AG04449 (cell line): Measurements from ENCODE around the gene KLRD1.
"Not testable (repeated sequence)": the region's sequence is repeated elsewhere in the genome, so short reads cannot be mapped to it uniquely, and the experiment has no call there.

Source experiments
- CTCF ChIA-PET: fragments of 350-600 bp; formaldehyde crosslinking; extraction: SDS; loops from one replicate; lab custom pipeline; 2021; ENCODE audit warnings: antibody characterized with exemption; lab: Yijun Ruan, JAX
- POLR2A ChIA-PET: fragments of 400-600, 350-600 bp; formaldehyde crosslinking; extraction: SDS; loops from one replicate; lab custom pipeline; 2020; ENCODE audit warnings: antibody characterized with exemption, inconsistent platforms; lab: Yijun Ruan, JAX
- DNase-seq: peaks from one replicate; pipeline ENCODE4 v3.0.0-alpha.2; 2010; ENCODE audit warnings: low read depth, low spot score
- H3K4me3 ChIP-seq: 2 replicates; pipeline ENCODE4 v1.5.1; 2011; ENCODE audit warnings: low read depth, mild to moderate bottlenecking, control low read depth, low read length
- TF ChIP-seq, protein P1 (sequence below): IDR thresholded peaks from one replicate; pipeline ENCODE4 v1.5.1; 2011; ENCODE audit warnings: mild to moderate bottlenecking, moderate library complexity, low read length, control low read depth, inconsistent platforms; ENCODE audit not compliant: insufficient read depth; ENCODE audit errors: missing control alignments

KLRD1 gene

GRCh38 chr12:10372559-10372958 is 64.9 kb downstream of the KLRD1 start:
- no peak for DNase-seq
- ChIA-PET POLR2A (no interaction called here), CTCF (no interaction called here)
- TF ChIP-seq, protein P1, sequence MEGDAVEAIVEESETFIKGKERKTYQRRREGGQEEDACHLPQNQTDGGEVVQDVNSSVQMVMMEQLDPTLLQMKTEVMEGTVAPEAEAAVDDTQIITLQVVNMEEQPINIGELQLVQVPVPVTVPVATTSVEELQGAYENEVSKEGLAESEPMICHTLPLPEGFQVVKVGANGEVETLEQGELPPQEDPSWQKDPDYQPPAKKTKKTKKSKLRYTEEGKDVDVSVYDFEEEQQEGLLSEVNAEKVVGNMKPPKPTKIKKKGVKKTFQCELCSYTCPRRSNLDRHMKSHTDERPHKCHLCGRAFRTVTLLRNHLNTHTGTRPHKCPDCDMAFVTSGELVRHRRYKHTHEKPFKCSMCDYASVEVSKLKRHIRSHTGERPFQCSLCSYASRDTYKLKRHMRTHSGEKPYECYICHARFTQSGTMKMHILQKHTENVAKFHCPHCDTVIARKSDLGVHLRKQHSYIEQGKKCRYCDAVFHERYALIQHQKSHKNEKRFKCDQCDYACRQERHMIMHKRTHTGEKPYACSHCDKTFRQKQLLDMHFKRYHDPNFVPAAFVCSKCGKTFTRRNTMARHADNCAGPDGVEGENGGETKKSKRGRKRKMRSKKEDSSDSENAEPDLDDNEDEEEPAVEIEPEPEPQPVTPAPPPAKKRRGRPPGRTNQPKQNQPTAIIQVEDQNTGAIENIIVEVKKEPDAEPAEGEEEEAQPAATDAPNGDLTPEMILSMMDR: no peak
- H3K4me3 ChIP-seq: no peak overlapping the region

DNA sequence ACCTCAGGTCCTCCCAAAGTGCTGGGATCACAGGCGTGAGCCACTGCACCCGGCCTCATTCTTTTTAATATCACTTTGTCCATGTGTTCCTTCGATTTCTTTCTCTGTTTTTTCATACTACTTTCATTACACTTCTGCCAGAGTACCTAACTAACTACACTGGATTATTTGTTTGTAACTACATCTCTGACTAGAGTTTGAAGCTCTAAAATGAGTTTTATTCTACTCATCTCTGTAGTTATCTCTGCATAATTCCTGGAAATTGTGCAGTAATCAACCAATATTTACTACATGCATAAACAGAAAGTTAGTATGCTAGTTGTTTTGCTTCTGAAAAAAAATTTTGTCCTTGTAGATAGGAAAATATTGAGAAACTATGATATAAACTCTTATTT is 67.0 kb downstream of the KLRD1 start:
- DNase-seq: no peak
- ChIA-PET POLR2A (no interaction called here), CTCF (no interaction called here)
- TF ChIP-seq, protein P1: no peak
- no peak overlapping the region for H3K4me3 ChIP-seq

GRCh38 chr12:10378737-10379136 is 71.1 kb downstream of the KLRD1 start:
- POLR2A ChIA-PET, H3K4me3 ChIP-seq, DNase-seq, CTCF ChIA-PET: not testable (repeated sequence)
